T follicular helper cell (primary cell): ENCODE data around the gene DLK1.

Experiments used
- DNase-seq: peaks from one replicate; pipeline ENCODE4 v3.0.0-alpha.2; 2020; ENCODE audit warnings: low read depth

DLK1 gene

GRCh38 chr14:100693877-100694578 is 32.7 kb upstream of the DLK1 start:
- no peak for DNase-seq

- DNase-seq = no peak
Observed at GRCh38 chr14:100694579-100695422, 31.9 kb upstream of the DLK1 start.

GRCh38 chr14:100695423-100695738 is 31.3 kb upstream of the DLK1 start:
- no peak for DNase-seq

GRCh38 chr14:100696008-100696407 is 30.7 kb upstream of the DLK1 start:
- DNase-seq = no peak

GRCh38 chr14:100696590-100696989 is 30.1 kb upstream of the DLK1 start:
- DNase-seq = no peak

GRCh38 chr14:100698066-100698465 is 28.6 kb upstream of the DLK1 start:
- no peak for DNase-seq

GRCh38 chr14:100698666-100699448 is 27.8 kb upstream of the DLK1 start:
- DNase-seq = no peak

GRCh38 chr14:100701314-100701713 is 25.4 kb upstream of the DLK1 start:
- DNase-seq = no peak

GRCh38 chr14:100702590-100702989 is 24.1 kb upstream of the DLK1 start:
- no peak for DNase-seq

- no peak for DNase-seq
Observed at GRCh38 chr14:100703386-100704220, 23.1 kb upstream of the DLK1 start.

- DNase-seq = no peak
Observed at GRCh38 chr14:100706200-100706599, 20.5 kb upstream of the DLK1 start.

- no peak for DNase-seq
Observed at GRCh38 chr14:100706860-100707259, 19.8 kb upstream of the DLK1 start.

GRCh38 chr14:100708425-100709288 is 18.0 kb upstream of the DLK1 start:
- no peak for DNase-seq

- no peak for DNase-seq
Observed at GRCh38 chr14:100709289-100710284, 17.1 kb upstream of the DLK1 start.

- DNase-seq = no peak
Observed at GRCh38 chr14:100710391-100710790, 16.3 kb upstream of the DLK1 start.

GRCh38 chr14:100710826-100711462 is 15.7 kb upstream of the DLK1 start:
- no peak for DNase-seq

GRCh38 chr14:100711493-100711892 is 15.2 kb upstream of the DLK1 start:
- no peak for DNase-seq

- no peak for DNase-seq
Observed at GRCh38 chr14:100712490-100712889, 14.2 kb upstream of the DLK1 start.

- DNase-seq = no peak
Observed at GRCh38 chr14:100713705-100714104, 13.0 kb upstream of the DLK1 start.
